Measurements from ENCODE around the gene DPRX.

GRCh38 chr19:53664152-53664551, 32.4 kb downstream of the DPRX start:
- no peak for TF ChIP-seq CTCF (IDR thresholded peaks at IDR 0.05; ENCODE audit: extremely low read depth in 1 of 2, insufficient read depth in 1 of 2, low read depth in 1 of 2, low read length in 2 of 2)
- no peak for TF ChIP-seq POLR2A (IDR thresholded peaks at IDR 0.05; ENCODE audit: low read depth, low read length)
- no peak for TF ChIP-seq EZH2 (IDR thresholded peaks at IDR 0.05; ENCODE audit: borderline replicate concordance, low read depth, low read length, severe bottlenecking)
- no peak for TF ChIP-seq JUN (IDR thresholded peaks at IDR 0.05; ENCODE audit: borderline replicate concordance, insufficient read depth, insufficient read length, low read depth)
- no peak for TF ChIP-seq POLR2AphosphoS5 (IDR thresholded peaks at IDR 0.05; ENCODE audit: insufficient read depth, low read depth, low read length)
- TF ChIP-seq GATA2 (IDR thresholded peaks at IDR 0.05; ENCODE audit: insufficient read depth, insufficient read length, low read depth, low read length): no peak
- TF ChIP-seq MAX (IDR thresholded peaks at IDR 0.05; ENCODE audit: insufficient read depth, insufficient read length): no peak
- TF ChIP-seq FOS (IDR thresholded peaks at IDR 0.05; ENCODE audit: borderline replicate concordance, insufficient read depth, low read length): no peak

All from endothelial cell of umbilical vein (primary cell).